ENCODE data around the gene SORCS2.

GRCh38 chr4:7247946-7248345 is 55.6 kb downstream of the SORCS2 start:
- TF ChIP-seq SP1 (IDR thresholded peaks at IDR 0.05): no peak
- TF ChIP-seq TARDBP (IDR thresholded peaks at IDR 0.05): no peak
- no peak for TF ChIP-seq LEF1 (IDR thresholded peaks at IDR 0.05; ENCODE audit: borderline replicate concordance)
